Retina (tissue), 1 donor: ENCODE measurements around the gene GPC5.
"Not testable (repeated sequence)": the region's sequence is repeated elsewhere in the genome, so short reads cannot be mapped to it uniquely, and the experiment has no call there.

Experiments used
- DNase-seq: peaks from one replicate; pipeline ENCODE4 v3.0.0-alpha.2; 2016

Gene GPC5

DNA sequence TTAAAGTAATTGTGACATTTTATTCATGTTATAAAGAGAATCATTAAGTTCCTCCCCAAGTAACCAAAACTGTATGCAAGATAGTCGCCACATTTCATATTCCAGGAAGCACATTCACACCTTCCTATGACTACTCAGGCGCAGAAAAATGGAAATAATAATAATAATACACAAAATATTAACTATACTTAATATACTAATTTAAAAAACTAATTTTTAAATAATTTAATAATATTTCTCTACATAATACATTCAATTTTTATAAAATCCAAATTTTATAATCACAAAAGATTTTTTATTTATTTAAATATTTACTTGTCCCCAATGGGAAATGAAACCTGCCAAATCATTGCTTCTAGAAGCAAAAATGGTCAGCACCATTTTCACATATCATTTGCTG is 1030.8 kb downstream of the GPC5 start:
- no peak for DNase-seq

DNA sequence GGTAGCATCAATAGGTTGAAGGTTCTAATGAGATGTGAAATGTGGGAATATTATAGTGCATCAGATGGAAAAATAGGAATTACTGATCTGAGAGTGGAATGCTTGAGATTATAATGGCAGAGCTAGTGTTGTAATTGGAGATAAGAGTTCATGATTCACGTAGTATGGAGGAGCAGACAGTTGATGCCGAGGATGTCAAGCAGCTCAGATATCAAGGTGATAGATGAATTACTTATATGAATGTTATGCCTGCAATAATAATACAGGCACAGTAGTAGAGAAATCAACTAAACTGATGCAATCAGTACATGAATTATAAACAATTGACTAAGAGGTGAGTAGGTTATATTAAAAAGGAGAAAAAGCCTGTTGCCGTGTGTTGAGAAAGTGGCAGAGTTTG is 1035.0 kb downstream of the GPC5 start:
- no peak for DNase-seq

DNA sequence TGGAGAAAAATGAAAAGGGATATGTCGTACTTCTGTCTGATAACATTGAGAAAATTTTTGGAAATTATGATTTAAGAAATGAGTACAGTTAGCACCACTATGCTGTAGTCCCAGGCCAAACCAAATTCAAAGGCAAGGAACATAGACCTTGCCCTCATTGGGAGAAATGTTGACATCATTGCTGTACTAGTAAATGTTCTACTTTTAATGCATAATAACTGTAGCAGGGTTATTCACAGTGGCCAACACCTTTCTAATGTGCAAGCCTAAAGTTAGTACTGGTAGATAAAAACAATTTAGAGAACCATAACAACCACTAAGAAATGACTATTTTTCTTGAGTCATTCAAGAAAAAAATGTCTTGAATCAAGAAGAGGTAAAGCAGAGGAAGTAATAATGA is 1035.5 kb downstream of the GPC5 start:
- DNase-seq = no peak

DNA sequence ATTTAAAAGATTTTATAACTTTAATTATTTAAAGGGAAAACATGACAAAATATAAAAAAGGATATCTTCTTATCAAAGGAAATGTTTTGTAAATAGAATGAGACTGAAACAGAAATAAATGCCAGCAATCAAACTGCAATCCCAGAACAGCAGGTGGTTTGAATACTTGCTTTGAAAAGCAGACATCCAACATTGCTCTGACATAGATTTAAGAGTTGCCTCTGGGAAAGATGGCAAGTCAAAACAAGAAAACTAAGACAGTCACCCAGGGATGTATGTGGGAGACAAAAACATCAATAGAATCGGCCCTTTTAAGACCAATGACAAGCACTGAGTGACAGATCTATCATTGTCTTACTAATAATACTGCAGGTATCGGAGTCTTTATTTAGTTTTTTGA is 1038.5 kb downstream of the GPC5 start:
- DNase-seq = no peak

DNA sequence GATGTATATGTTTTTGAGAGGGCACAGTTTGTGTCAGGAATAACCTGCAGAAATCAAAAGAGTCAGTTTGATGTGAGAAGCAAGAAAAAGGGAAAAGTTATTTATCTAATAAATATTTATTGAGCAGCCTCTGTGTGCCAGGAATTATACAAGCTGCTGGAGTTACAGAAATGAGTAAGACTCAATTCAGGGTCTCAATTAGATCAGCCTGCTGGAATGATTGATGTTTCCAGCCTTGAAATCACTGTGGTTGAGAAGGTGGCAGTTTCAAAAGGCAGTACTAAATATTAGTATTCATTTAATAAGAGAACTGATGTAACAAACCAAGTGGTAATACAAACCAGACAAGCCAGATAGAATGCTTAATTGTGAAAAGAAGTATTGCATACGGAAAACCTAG is 1045.8 kb downstream of the GPC5 start:
- no peak for DNase-seq

DNA sequence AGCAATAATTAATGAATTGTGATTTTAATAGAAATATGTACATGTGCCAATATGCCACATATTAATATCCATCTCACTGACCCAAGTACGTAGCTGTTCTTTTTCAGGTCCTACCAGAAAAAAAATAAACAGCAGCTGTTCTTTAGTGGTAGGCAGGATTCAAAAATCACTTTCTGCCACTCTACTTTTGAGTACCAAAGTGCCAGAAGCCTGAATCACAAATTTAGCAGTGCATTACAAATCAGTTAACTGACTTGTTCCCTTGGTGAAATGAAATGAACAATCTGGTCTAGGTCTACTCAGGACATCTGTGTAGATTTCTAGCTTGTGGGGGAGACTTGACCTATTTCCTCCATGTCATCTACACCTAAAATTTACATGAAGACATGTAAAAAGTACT is 1052.6 kb downstream of the GPC5 start:
- no peak for DNase-seq

DNA sequence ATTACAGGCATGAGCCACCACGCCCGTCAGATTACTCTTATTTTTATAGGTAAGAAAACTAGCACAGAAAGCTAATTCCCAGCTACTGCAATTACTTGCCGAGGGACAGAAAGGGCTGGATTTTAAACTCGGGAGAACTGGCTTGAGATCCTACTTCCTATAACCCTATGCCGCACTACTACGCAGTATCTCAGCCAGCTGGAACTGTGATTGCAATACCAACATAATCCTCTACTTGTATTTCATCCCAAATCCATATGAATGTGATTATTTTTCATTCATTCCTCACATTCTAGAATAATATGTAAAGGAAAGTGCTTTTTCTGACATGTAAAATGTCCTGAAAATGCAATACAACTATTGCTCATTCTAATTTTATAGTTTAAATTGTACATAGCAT is 1054.4 kb downstream of the GPC5 start:
- DNase-seq = no peak

DNA sequence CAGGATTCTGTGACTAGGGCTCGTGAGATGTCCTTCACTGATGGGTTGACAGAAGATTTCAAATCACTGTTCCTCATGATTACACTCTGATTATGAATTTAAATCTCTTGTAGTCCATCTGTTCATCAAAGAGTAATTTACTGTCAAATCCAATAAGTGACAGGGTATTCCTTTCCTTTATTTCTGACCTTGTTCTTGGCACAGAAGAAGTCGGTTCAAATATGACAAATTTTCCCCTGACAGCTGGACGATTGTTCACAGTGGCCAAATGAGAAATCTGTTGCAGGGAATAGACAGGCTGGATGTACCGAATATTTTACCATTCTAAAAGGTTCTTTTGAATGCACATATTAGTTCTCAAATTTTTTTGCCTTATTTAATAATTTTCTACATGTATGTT is 1060.9 kb downstream of the GPC5 start:
- peak; percentile 20 for DNase-seq

DNA sequence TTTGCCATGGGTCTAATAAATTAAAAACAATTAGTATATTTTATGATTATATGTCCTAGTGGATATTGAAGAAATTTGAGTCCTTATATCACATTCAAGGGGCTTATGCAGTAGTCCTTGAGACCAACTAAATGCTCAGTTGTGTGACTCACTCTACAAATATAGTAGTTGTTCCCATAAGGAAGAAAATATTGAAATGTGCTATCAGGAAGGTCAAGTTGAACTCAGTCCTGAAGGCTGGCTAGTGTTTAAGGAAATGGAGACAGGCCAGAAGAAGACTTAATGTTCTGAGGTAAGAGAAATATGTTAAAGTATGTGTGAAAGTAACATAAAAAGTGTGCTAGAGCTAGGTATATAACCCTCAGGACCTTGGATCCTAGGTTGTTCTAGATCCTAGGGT is 1062.1 kb downstream of the GPC5 start:
- DNase-seq = no peak

DNA sequence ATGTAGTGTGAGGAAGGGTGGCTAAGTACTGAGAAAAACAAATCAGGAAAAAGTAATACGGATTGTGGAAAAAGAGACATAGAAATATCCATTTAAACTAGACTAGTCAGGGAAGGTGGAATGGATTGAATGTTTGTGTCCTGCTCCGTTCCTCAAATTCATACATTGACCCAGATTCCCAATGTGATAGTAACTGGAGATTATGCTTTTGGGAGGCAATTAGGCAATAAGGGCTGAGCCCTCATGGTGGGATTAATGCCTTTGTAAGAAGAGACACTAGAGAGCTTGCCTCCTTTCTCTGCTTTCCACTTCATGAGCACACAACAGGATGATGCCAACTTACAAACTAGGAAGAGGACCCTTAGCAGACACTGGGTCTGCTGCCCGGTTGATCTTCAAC is 1063.0 kb downstream of the GPC5 start:
- no peak for DNase-seq

DNA sequence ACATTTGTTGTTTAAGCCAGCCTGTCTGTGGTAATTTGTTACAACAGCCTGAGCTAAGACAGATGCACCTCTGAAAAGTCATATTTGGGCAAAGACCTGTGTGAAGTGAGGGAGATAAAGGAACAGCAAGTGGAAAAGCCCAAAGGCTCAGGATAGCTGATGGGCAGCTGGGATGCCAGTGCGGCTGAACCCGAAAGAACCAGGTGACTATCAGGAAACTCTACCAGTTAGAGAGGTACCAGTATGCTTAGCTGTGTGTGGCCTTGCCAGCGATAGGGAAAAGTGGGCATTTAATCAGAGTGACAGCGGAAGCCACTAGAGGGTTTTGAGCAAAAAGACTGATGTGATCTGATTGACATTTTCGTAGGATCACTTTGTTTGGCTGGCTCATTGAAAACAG is 1063.4 kb downstream of the GPC5 start:
- DNase-seq = peak; percentile 34

DNA sequence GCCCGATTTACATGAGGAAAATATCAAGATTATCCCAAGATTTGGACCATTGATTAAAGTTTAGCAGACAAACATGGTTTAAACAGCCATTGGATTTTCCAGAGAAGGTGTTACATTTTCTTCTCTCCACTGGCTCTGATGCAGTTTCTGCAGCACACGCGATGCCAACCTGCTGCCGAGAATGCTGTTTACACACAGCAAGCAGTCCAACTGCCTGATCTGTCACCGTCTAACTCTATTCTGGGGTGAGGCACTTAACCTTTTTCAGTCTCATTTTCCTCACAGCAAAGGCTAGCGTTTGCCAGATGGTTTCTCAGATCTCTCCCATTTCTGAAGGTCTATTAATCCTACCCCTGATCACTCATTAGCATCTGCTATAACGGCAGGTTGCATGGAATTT is 1064.7 kb downstream of the GPC5 start:
- peak; percentile 42 for DNase-seq

DNA sequence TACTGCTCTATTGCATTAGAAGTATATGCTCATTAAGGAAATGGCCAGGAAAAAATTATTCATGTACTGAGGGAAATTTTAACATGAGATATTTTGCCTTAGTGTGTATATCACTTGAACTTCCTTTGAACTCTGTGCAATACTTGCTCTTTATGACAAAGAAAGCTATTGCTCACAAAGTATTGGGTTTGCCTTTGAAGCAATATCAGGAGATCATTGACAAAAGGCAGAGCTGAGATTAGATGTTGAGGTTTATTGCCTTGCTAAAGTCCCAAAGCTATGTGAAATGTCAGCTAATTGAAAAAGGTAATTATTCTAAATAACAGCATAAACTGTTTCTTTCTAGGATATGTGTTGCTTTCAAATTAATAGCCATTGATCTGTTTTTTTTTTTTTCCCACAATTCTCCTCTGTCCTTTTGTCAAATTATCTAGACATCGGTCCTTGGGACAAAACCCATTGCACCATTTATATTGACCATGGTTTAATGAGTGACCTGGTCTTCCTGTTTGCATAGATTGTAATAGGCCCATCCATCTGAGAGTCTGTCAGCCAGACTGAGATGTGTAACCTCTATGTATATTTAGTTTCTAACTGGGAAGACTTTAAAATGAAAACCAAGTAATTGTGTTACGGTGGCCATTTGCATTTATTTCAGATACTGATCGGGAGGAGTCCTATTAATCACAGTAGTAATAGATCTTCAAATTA is 1075.5 kb downstream of the GPC5 start:
- no peak for DNase-seq

DNA sequence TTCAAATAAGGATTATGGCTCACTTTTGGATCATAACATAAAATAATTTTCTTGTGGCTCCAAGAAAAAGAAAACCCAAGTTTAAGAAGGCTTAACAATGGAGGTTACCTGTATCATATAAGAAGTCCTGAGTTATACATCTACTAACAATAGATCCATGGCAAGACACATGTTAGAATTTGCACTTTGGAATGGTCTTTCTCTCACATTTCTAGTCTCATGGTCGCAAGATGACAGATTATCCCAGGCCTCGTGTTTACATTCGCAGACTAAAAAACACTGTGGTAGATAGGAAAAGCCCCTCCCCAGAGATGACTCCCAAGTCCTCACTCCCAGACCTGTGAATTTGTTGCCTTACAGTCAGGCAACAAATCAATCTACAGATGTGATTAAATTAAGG is 1082.0 kb downstream of the GPC5 start:
- no peak for DNase-seq

DNA sequence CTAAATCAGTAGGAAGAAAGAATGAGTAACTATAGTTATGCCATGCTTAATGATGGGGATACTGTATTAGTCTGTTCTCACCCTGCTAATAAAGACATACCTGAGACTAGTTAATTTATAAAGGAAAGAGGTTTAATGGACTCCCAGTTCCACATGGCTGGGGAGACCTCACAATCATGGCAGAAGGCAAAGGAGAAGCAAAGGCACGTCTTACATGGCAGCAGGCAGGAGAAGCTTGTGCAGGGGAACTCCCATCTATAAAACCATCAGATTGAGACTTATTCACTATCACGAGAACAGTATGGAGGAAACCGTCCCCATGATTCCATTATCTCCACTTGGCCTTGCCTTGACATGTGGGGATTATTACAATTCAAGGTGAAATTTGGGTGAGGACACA is 1084.4 kb downstream of the GPC5 start:
- not testable (repeated sequence) for DNase-seq

DNA sequence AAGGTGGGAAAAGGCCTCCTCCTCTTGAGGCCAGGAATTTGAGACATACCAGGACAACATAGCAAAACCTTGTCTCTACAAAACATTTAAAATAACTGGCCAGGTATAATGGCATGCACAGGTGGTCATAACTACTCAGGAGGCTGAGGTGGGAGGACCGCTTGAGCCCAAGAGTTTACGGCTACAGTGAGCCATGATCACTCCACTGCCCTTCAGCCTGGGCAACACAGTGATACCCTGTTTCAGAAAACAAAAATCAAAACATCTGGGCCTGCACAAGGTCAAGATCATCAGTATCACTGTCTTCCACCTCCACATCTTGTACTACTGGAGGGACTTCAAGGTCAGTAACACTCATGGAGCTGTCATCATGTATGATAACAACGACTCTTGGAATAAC is 1085.5 kb downstream of the GPC5 start:
- DNase-seq = no peak

DNA sequence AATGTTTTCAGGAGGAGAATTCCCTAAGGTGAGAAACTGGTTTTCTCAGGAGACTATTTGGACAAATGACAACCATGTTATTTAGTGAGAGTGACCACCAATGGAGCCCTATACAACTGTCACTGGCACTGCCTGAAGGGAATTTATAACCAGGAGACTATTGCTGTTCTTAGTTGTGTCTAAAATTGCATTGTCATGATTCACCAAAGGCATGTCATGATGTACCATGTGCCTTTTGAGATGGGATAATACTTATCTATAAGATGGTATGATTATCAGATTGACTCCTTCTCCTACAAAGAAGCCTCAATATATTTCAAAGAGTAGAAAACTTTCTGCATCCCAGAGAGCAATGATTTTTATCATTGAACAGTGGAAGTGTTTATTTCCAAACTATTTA is 1088.8 kb downstream of the GPC5 start:
- DNase-seq = no peak

DNA sequence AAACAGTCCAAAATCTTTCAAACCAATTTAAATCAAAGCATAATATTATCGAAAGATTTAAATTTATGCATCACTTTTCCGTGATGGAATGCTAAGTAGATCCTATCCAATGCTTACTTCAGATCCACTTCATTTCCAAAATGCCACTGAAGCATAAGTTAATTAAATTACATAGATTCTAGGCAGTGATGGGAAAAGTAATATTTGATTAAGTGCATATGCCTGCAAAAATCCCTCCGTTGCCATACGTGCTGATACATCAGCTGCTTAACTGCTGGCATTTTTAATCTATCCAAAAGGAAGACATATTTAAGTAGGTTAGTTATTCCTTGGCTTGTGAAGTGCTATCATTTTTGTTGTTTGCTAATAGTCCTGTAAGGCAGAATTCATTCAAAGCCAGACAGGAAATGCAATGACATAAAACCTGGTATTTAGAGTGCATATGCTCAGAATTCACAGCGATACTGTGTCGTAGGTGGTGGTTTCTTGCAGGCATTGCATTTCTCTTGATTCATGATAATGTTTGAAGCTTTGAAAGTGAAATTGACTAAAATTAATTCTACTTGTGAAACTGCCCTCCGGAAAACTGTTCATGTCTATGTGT is 1089.9 kb downstream of the GPC5 start:
- no peak for DNase-seq

DNA sequence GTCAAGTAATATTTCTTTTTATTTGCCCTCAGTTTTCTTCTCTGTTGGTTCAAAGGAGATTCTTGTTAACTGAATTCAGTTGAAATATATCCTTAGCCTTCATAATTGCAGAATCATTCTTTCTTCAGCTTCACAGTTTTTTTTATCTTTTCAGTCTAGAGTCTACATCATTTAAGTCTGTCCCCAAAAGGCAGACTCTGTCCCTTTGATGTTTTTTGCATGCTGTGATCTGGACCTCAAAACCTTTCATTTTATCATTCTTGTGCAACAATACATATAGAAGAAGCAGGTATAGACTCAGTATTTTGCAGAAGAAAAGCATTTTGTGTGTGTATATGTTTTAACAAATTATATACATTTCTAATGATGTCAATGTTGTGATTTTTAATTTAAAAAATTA is 1093.4 kb downstream of the GPC5 start:
- DNase-seq = no peak

DNA sequence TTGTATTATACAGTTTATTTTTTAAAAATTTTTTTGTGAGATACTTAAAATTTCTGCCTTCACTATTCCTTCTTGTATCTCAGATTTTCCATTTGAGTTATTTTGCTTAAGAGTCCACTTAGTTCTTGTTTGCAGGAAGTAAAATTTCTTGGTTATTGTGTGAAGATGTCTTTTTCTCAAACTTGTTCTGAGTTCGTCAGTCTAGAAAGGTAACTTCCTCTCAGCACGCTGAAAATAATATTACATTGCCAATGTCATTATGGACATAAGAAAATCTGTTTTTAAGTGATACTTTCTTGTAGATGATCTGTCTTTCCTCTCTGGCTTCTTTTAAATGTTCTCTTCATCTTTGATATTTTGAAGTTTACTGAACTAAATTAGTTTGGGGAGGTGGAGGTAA is 1096.5 kb downstream of the GPC5 start:
- no peak for DNase-seq

DNA sequence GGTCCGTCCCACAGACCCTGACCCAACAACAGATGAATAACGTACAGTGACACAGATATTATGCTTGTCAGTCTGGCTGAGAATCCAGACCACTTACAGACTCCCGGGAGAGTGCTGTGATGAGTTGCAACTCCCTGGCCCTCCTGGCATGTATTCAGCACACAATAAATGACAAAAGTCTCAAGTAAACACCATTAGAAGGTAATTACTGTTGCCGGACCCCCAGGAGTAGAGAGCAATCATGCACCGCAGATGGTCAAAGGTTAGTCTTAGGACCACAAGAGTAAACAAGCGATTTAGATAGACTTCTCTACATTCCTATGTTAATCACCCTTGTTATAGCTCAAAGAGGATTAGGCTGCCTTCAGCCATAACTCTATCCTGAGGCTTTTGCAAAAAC is 1101.8 kb downstream of the GPC5 start:
- DNase-seq = no peak

DNA sequence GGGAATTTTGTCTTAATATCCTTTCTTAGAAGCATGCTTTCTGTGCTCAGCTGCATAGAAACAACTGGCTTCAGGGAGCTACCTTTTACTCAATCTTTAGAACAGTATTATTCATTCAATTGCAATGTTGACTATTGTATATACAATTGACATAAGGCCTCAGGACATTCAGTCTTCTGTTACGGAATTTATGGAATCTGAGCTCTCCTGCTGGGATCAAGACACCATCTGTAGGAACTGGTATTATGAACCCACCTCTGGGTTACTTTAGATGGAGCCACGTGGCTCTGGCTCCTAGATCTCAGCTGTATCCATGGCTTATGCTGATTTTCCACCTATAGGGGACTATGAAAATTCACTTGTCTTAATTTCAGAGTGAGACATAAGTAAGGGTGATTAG is 1112.0 kb downstream of the GPC5 start:
- no peak for DNase-seq

DNA sequence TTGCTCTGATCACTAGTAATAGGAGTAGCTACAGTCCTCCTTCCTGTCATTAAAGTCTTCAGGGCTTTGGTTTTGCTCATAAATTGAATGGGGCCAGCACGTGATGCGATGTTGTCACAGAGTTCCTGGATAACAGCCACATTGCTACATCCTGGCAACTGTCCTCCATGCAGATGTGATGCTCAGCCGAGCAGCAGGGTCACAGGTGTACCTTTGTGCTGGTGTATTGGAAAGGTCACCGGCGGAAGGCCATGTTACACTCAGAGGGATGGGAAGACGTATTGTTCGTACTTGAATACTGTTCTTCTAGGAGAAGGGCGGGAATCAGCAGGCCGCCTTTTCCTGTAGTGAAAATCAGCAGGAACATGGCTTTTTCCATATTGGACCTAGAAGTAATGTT is 1114.4 kb downstream of the GPC5 start:
- DNase-seq = no peak

DNA sequence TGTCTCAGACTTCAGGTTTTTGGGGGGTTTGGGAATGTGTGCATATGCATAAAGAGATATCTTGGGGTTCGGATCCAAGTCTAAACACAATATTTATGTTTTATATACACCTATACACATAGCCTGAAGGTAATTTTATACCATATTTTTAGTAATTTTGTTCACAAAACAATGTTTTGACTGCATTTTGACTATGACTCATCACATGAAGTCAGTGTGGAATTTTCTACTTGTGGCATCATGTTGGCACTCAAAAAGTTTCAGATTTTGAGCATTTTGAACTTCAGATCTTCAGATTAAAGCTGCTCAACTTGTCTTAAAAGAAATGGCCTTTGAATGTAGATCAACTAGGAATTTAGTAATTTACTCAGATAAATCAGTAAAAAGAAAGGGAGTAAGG is 1115.3 kb downstream of the GPC5 start:
- no peak for DNase-seq

DNA sequence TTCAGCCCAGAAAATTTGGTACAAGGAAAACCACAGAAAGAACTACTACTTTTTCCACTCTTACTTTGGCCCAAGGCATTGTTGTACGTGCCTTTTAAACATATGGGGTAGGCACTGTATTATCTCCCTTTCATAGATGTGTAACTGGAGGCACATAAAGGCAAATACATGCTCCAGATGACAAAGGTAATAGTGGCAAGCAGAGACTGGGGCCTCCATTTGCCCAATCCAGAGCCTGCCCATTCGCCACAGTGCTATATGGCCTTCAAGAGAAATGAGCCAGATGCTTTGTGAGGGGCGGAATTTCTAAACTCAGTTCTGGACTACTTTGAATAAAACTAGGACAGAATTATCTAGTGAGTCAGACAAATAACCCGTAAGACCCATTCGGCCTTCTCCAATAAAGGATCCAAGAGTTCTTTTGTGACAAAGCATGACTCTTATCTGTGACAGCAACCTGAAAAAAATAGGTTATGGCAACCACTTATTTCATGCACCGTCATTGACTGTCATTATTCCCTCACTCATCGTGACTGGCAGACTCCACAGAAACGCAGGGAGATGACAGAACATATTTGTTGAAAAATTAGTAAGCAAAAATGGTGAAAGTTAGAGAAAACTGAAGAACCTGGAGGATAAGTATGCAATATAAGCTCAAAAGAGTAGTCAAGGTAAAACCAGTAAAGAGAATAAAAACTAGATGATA is 1116.2 kb downstream of the GPC5 start:
- DNase-seq = no peak
